Astrocyte of the hippocampus (primary cell): ENCODE measurements around the gene TLCD3A.
"Not testable (repeated sequence)": the region's sequence is repeated elsewhere in the genome, so short reads cannot be mapped to it uniquely, and the experiment has no call there.

Experiments used
- DNase-seq: peaks from one replicate; pipeline ENCODE4 v3.0.0; 2011; ENCODE audit warnings: low read depth, low spot score

Gene TLCD3A

DNA sequence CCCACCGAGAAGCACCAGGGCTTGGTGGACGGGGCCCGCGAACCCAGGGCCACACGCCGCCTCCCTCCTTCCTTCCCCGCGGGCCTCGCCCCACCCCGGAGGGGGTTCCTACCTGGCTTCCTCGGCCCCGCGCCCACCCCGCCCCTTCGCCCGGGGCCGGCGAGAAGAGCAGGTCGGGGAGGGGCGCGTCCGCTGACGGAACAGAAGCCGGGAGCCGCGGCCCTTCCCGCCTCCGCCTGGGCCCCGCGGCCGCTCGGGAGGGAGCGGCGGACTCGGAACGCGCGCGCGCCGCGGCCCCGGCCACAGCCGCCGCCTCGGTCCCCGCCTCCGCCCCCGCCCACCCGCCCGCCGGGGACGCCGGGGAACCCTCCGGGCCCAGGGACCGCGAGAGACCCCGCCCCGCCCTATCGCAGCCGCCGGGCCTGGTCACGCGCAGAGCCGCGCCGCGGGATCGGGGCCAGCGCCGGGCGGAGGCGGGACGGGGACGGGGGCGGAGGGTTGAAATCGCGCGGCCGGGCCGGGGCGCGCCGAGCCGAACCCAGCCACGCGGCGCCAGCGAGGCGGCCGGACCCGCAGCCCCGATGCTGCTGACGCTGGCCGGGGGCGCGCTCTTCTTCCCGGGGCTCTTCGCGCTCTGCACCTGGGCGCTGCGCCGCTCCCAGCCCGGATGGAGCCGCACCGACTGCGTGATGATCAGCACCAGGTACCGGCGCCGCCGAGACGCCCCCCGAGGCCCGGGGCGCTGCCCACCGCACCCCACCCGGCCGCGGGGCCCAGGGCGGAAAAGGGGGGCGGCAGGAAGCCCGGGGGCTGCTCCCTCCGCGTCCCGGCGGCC, at the start of gene TLCD3A:
Gene TLCD3A, plus strand, starts transcription at position 530 of the 835 bp plus-strand sequence. Its CDS starts 52 bp downstream, at position 582.
- peak; percentile 89 for DNase-seq

DNA sequence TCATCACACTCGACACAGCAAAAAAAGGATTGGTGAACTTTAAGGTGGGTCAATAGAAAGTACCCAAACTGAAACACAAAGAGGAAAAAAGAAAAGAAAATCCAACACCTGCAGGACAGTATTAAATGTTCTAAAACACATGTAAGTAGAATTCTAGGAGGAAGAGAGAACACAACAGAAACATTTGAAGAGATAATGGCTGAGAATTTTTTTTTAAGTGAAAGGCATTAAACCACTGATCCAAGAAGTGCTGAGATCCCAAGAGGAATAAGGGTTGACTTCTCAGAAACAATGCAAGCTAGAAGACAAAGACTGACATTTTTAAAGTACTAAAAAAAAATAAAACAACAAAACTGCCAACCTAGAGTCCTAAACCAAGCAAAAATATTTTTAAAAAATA, 49.4 kb upstream of the TLCD3A start:
- DNase-seq: no peak

DNA sequence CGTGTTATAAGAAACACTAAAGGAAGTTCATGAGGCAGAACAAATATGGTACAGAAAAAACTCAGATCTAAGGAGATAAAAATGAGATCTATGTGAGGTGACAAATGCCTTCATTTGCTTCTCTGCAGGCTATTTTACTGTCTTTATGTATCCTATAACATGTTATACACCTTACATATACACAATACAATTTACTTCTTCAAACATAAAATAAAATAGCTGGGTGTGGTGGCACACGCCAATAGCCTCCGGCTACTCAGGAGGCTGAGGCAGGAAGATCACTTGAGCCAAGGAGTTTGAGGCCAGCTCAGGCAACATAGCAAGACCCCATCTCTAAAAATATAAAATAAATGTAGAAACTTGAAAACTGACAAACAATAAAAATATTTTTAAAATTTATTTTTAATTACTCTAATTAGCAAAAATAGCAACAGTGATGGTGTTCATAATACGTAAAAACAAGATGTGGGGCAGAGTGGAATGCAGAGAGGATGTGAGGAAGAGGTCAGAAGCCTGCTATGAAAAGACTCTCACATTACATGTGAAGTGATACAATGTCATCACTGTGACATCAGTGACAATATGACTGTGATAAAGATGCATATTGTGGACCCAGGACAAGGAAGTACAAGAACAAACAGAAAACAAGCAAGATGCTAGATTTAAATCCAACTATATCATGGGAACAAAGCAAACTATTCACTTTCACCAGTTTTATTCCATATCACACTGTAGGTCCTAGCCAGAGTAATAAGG, 48.7 kb upstream of the TLCD3A start:
- no peak for DNase-seq

GRCh38 chr17:685006-685405, 47.4 kb upstream of the TLCD3A start:
- DNase-seq: no peak

GRCh38 chr17:688100-688989, 44.1 kb upstream of the TLCD3A start:
- peak; percentile 34 for DNase-seq

DNA sequence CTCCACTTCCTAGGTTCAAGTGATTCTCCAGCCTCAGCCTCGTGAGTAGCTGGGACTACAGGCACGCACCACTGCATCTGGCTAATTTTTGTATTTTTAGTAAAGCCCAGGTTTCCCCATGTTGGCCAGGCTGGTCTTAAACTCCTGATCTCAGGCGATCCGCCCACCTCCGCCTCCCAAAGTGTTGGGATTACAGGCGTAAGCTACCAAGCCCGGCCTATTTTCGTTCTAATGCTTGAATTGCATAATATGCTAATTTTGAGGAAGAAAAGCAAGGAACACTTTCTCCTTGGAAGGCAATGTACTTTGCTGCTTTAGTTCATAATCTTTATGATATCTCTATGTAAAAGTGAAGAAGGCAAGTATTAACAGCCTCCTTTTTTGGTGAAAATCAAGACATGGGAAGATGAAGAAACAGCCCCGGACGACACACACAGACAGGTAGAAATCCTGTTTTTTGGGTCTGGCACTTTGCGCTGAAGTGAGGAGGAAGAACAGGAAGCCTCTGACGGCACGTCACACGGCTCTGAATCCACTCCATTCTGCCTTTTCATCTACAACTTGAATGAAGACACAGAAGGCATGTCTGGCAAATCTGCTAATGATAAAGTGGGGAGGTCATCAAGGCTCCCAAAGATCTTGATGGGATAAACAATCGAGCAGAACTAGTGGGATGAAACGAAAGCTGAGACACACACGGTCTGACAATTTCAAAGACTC, 42.7 kb upstream of the TLCD3A start:
- DNase-seq: no peak

GRCh38 chr17:690361-690760, 42.0 kb upstream of the TLCD3A start:
- no peak for DNase-seq

DNA sequence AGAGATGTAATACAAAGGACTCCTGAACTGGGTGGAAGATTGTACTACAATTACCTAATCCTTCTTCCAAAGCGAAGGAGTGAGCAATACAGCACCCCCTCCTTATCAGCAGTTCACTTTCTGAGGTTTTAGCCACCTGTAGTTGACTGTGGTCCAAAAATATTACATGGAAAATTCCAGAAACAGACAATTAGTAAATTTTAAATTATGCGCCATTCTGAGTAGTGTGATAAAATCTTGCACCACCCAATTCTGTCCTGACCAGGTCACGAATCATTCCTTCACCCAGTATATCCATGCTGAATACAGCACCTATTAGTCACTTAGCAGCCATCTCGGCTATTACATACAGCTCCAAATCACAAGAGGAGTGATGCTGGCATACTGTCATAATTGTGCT, 41.0 kb upstream of the TLCD3A start:
- peak; percentile 58 for DNase-seq

DNA sequence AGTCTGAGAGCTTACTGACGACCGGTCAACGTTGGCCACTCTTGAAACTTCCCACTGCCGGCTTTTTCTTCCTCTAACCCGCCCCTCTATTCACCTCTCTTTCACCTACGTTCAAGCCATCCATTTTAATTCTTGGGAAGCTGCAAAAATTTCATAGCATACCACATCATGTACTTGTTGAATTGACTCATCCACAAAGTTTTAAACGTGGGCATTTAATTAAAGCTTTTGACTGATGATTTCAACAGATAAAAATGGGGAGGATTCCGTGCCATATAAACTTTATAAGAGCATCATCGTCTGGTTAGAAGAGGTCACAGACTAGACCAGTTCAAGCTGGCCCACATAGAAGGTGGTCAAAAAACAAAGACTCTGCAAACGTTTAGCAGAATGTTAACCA, 40.3 kb upstream of the TLCD3A start:
- DNase-seq: peak; percentile 84

DNA sequence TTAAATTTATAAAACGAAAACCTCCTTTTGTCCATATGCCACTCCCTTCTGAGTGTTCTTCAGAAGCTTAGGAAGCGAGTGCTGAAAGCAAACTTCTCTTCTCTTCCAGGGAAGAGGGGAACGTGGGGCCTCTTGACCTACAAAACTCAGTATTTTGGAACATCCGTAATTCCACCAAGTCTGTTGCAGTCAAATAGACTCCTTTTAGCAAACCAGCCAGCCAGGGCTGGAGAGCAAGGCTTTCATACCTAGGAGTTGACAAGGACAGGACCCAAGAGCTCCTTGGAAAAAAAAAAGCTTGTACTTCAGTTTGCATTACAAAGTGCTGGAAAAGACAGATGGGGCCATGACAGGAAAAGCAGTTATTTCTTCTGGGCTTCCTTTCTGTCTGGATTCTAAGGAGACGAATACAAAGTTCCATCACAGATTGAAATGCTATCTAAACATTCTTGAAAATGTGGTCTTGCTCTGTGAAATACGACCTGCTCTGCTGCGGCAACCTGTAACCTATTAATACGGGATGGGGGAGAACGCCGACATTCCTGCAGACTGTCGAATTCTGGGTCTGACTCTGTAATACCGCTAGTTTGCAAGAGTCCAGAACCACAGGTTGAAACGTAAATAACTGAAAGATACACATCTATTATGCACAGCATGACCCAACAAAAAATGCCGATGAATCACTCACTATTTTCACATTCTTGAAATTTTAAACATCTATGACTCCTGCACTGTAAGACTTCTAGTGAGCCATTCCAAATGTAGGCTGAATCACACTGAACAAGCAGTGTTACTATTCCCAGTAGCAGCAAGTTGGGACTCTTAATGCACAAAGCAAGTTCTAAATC, 38.4 kb upstream of the TLCD3A start:
- peak; percentile 97 for DNase-seq

DNA sequence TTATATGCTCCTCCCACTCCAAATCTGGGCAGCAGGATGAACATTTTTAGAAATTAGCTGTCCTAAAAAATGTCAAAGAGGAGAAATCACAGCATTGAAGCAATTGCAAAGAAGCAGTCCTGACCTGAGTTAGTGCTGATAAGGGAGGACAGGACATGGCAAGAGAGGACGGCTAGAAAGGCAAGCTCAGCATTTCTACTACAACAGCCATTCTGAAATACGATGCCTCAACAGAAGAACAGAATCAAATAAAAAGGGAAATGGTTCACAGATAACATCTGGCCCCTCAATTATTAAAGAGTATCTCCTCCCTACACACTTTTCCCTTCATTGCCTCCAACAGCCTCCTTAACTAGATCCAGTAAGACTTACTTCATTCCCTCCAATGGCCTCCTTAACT, 36.0 kb upstream of the TLCD3A start:
- no peak for DNase-seq

DNA sequence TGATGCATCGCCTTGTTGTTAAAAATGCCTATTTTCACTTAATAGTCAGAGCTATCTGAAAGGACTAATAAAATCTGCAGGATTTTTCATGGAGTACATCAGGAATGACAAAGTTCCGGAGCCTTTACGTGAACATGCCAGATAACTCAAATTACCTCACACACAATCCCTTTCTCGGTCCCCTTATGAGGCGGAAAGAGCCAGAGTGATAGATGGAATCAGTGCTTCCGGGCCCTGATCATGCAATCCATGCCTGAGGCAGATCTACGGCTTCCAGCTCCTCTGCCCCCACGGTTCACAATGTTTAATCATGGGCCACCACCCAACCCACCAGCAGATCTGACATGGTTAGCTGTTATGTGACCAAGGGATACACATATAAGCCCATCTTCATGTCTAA, 34.7 kb upstream of the TLCD3A start:
- no peak for DNase-seq

GRCh38 chr17:698096-698495, 34.3 kb upstream of the TLCD3A start:
- not testable (repeated sequence) for DNase-seq

- no peak for DNase-seq
These were observed 33.1 kb upstream of the TLCD3A start for GRCh38 chr17:699345-699744.

GRCh38 chr17:700504-701094, 31.8 kb upstream of the TLCD3A start:
- DNase-seq: peak; percentile 49

DNA sequence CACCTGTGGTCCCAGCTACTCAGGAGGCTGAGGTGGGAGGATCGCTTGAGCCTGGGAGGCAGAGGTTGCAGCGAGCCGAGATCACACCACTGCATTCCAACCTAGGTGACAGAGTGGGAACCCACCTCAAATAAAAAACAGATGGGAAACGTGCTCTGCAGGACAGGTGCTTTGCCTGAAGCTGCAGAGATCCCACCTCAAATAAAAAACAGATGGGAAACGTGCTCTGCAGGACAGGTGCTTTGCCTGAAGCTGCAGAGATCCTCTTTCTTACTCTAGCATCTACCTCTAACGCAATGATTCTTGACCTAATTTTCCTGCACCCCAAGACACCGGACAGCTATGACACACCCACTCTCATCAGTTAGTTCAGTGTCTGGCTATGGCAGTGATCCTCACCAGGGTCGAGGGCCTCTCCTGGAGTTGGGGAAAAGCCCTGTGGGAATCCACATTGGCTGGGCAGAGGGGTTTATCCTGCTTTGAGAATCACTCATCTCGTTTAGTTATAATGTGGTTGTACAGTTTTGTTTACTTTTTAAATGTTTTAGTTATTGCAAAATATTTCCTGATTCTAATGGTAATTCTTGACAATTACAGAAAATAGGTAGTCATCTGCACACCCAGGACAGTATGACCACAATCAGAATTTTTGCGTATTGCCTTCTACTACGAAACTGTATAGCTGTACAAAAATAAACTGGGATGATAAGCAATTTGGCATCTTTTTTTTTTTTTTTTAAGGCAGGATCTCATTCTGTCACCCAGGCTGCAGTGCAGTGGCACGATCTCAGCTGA, 29.1 kb upstream of the TLCD3A start:
- DNase-seq: no peak

GRCh38 chr17:704111-704864, 28.1 kb upstream of the TLCD3A start:
- DNase-seq: no peak

DNA sequence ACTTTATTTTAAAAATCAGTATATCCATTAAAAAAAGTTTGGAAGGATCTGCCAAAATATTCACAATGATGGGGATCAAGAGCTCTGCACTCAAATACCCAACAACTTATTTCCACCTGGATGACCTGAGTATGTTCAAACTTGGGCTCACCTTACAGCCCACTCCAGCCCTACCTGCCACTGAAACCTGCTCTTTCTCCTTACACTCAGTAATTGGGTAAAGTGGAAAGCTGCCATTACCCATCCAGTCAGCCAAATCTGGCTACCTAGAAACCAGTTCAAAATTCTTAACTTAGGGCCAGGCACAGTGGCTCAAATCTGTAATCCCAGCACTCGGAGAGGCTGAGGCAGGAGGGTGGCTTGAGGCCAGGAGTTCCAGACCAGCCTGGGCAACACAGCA, 27.4 kb upstream of the TLCD3A start:
- DNase-seq: no peak
